H1 (cell line): ENCODE measurements around the gene PBX3. TPM values are rescaled to one million over a fixed set of nuclear protein-coding genes. Genes with fewer than 3 reads are reported as not detected.

Experiments used
- CTCF ChIA-PET: fragments of 300-600 bp; sonication (Branson Sonifier 250); formaldehyde crosslinking; loops from one replicate; lab custom pipeline; 2021; ENCODE audit not compliant: partially characterized antibody; lab: Charles Lee
- POLR2A ChIA-PET: fragments of 300-600 bp; sonication (Branson Sonifier 250); formaldehyde crosslinking; loops from one replicate; lab custom pipeline; 2021; ENCODE audit warnings: inconsistent platforms; ENCODE audit not compliant: partially characterized antibody; lab: Charles Lee
- DNase-seq, 2 experiments: peaks; one replicate each; pipeline versions ENCODE4 v3.0.0 to v3.0.0-alpha.2; 2010 to 2022; ENCODE audit warnings: low spot score in 2 of 2, low read depth in 1 of 2, mixed read lengths in 1 of 2
- FAIRE-seq: peaks from 2 replicates; lab custom pipeline; 2011; peaks lifted over from hg19 to GRCh38; lab: Jason Lieb, UNC
- H2AFZ ChIP-seq: 2 replicates; pipeline ENCODE4 v1.8.1; 2012; ENCODE audit warnings: low read length, inconsistent platforms
- H2AK5ac ChIP-seq: 2 replicates; pipeline ENCODE4 v1.6.1; 2013; ENCODE audit warnings: low read depth, low read length
- H2BK120ac ChIP-seq: replicated peaks from 2 replicates; pipeline ENCODE3; 2013; ENCODE audit warnings: low read depth, low read length, inconsistent platforms
- H2BK12ac ChIP-seq: 2 replicates; pipeline ENCODE4 v1.6.1; 2013; ENCODE audit warnings: low read depth, low read length
- H2BK15ac ChIP-seq: 2 replicates; pipeline ENCODE4 v1.6.1; 2013; ENCODE audit warnings: low read length
- H2BK20ac ChIP-seq: 2 replicates; pipeline ENCODE4 v1.6.1; 2013; ENCODE audit warnings: low read length
- H2BK5ac ChIP-seq: 2 replicates; pipeline ENCODE4 v1.6.1; 2013; ENCODE audit warnings: low read depth, low read length
- H3K14ac ChIP-seq: 2 replicates; pipeline ENCODE4 v1.6.1; 2013; ENCODE audit warnings: inconsistent platforms; ENCODE audit not compliant: insufficient read length
- H3K18ac ChIP-seq: 2 replicates; pipeline ENCODE4 v1.6.1; 2013; ENCODE audit warnings: low read length; ENCODE audit errors: extremely low read depth
- H3K23ac ChIP-seq: 2 replicates; pipeline ENCODE4 v1.6.1; 2013; ENCODE audit warnings: inconsistent platforms; ENCODE audit not compliant: insufficient read length
- H3K23me2 ChIP-seq: 2 replicates; pipeline ENCODE4 v1.6.1; 2013; ENCODE audit warnings: low read depth, low read length
- H3K27ac ChIP-seq: 2 replicates; pipeline ENCODE4 v1.6.1; 2011; ENCODE audit warnings: low read depth, low read length, inconsistent platforms
- H3K27me3 ChIP-seq, 4 experiments: replicated peaks in 1 of 4; 1 replicate in 1 of 4; 2 replicates in 3 of 4; pipeline versions ENCODE4 v1.6.1 to v1.8.1; 2011 to 2013; ENCODE audit warnings: low read length in 3 of 4, mild to moderate bottlenecking in 3 of 4, inconsistent platforms in 2 of 4, mixed read lengths in 2 of 4, moderate library complexity in 1 of 4; ENCODE audit not compliant: control insufficient read depth in 3 of 4, insufficient read depth in 3 of 4; ENCODE audit errors: extremely low read depth in 1 of 4
- H3K36me3 ChIP-seq, 4 experiments: 2 replicates each; pipeline versions ENCODE4 v1.6.1 to v1.8.1; 2011 to 2013; ENCODE audit warnings: mild to moderate bottlenecking in 4 of 4, low read length in 3 of 4, moderate library complexity in 2 of 4, control low read depth in 1 of 4, inconsistent platforms in 1 of 4; ENCODE audit not compliant: insufficient read depth in 4 of 4, control insufficient read depth in 2 of 4
- H3K4ac ChIP-seq: replicated peaks from 2 replicates; pipeline ENCODE3; 2013; ENCODE audit warnings: low read length, low read depth, mixed read lengths, inconsistent platforms; ENCODE audit not compliant: insufficient read length
- H3K4me1 ChIP-seq, 4 experiments: replicated peaks in 1 of 4; 1 replicate in 1 of 4; 2 replicates in 3 of 4; pipeline versions ENCODE4 v1.6.1 to v1.8.1; 2011 to 2013; ENCODE audit warnings: low read length in 3 of 4, inconsistent platforms in 2 of 4, mixed read lengths in 1 of 4; ENCODE audit not compliant: insufficient read depth in 4 of 4, control insufficient read depth in 3 of 4
- H3K4me2 ChIP-seq, 2 experiments: 2 replicates each; pipeline versions ENCODE4 v1.6.1 to v1.8.1; 2011 to 2013; ENCODE audit warnings: low read depth in 2 of 2, low read length in 2 of 2, control low read depth in 1 of 2, inconsistent platforms in 1 of 2, mild to moderate bottlenecking in 1 of 2; ENCODE audit not compliant: insufficient read depth in 1 of 2
- H3K4me3 ChIP-seq, 4 experiments: fragments of 200-600, 300-600 bp in 1 of 4; sonication (generic), shearing (Covaris generic), sonication (Bioruptor Twin) in 1 of 4; 2 replicates each; pipeline versions ENCODE4 v1.5.1 to v1.8.1; 2011 to 2016; ENCODE audit warnings: low read length in 4 of 4, low read depth in 3 of 4, control low read depth in 2 of 4, inconsistent platforms in 2 of 4, mild to moderate bottlenecking in 2 of 4, mixed read lengths in 1 of 4, moderate library complexity in 1 of 4; ENCODE audit not compliant: insufficient read depth in 2 of 4; ENCODE audit errors: extremely low read depth in 1 of 4
- H3K56ac ChIP-seq: replicated peaks from 2 replicates; pipeline ENCODE3; 2013; ENCODE audit warnings: low read depth, mild to moderate bottlenecking, mixed read lengths, low read length, inconsistent platforms; ENCODE audit not compliant: insufficient read length
- H3K79me1 ChIP-seq: 2 replicates; pipeline ENCODE4 v1.6.1; 2013; ENCODE audit warnings: low read depth, low read length, control low read depth
- H3K79me2 ChIP-seq, 2 experiments: 2 replicates each; pipeline versions ENCODE4 v1.6.1 to v1.8.1; 2012 to 2013; ENCODE audit warnings: low read length in 2 of 2, mild to moderate bottlenecking in 2 of 2, inconsistent platforms in 1 of 2; ENCODE audit not compliant: insufficient read depth in 2 of 2, control insufficient read depth in 1 of 2
- H3K9ac ChIP-seq, 4 experiments: replicated peaks in 1 of 4; 1 replicate in 1 of 4; 2 replicates in 3 of 4; pipeline versions ENCODE4 v1.6.1 to v1.8.1; 2011 to 2013; ENCODE audit warnings: low read depth in 3 of 4, low read length in 3 of 4, control low read depth in 2 of 4, mild to moderate bottlenecking in 2 of 4, moderate library complexity in 2 of 4, inconsistent platforms in 1 of 4; ENCODE audit errors: extremely low read depth in 1 of 4
- H3K9me3 ChIP-seq, 2 experiments: 2 replicates each; pipeline versions ENCODE4 v1.6.1 to v1.8.1; 2012 to 2013; ENCODE audit warnings: mild to moderate bottlenecking in 2 of 2, moderate library complexity in 2 of 2, control low read depth in 1 of 2, inconsistent platforms in 1 of 2, low read depth in 1 of 2, low read length in 1 of 2, mixed read lengths in 1 of 2; ENCODE audit not compliant: insufficient read depth in 2 of 2
- H4K20me1 ChIP-seq, 2 experiments: replicated peaks in 1 of 2; 2 replicates each; pipeline versions ENCODE3 to v1.8.1; 2011 to 2013; ENCODE audit warnings: inconsistent platforms in 2 of 2, low read length in 2 of 2, mild to moderate bottlenecking in 1 of 2; ENCODE audit not compliant: insufficient read depth in 2 of 2, control insufficient read depth in 1 of 2
- H4K5ac ChIP-seq: 2 replicates; pipeline ENCODE4 v1.6.1; 2013; ENCODE audit warnings: low read length, low read depth, mixed read lengths, inconsistent platforms; ENCODE audit not compliant: insufficient read length
- H4K8ac ChIP-seq: 2 replicates; pipeline ENCODE4 v1.8.0; 2013; ENCODE audit warnings: mild to moderate bottlenecking, moderate library complexity, low read length, inconsistent platforms; ENCODE audit not compliant: insufficient read depth; ENCODE audit errors: extremely low read depth
- H4K91ac ChIP-seq: replicated peaks from 2 replicates; pipeline ENCODE3; 2013; ENCODE audit warnings: low read length, mixed read lengths, inconsistent platforms; ENCODE audit not compliant: insufficient read length
- EP300 ChIP-seq, 2 experiments: IDR thresholded peaks; 1 replicate in 1 of 2; 2 replicates in 1 of 2; pipeline ENCODE4 v1.6.1; 2011 to 2012; ENCODE audit warnings: low read depth in 2 of 2, low read length in 2 of 2, mild to moderate bottlenecking in 2 of 2, borderline replicate concordance in 1 of 2, inconsistent platforms in 1 of 2, moderate library complexity in 1 of 2
- SIN3A ChIP-seq, 2 experiments: IDR thresholded peaks in 1 of 2; conservative IDR thresholded peaks in 1 of 2; 2 replicates each; pipeline ENCODE4 v1.6.1; 2011 to 2012; ENCODE audit warnings: low read length in 2 of 2, improper control_type of control experiment in 1 of 2, low read depth in 1 of 2, mild to moderate bottlenecking in 1 of 2
- WGBS, 2 experiments: shearing (Covaris generic) in 1 of 2; methylation state at CpG; one replicate each; pipeline versions ENCODE4 v1.1.6 to v1.1.7; 2013 to 2015; ENCODE audit warnings: low lambda C conversion rate in 2 of 2, mixed read lengths in 2 of 2, inconsistent platforms in 1 of 2, low coverage in 1 of 2, missing lambda C conversion rate in 1 of 2; ENCODE audit not compliant: insufficient replicate concordance in 2 of 2, insufficient coverage in 1 of 2, insufficient read length in 1 of 2; ENCODE audit errors: extremely low coverage in 1 of 2, missing lambda C conversion rate in 1 of 2; 5-methylcytosine and 5-hydroxymethylcytosine counted together
- polyA plus RNA-seq, 7 experiments: library from polyadenylated mRNA; depleted of rRNA in 3 of 7; stranded (reverse) in 5 of 7; unstranded in 2 of 7; fragments of >200 nt in 5 of 7; fragments of 200-250 nt in 2 of 7; gene quantifications; 1 replicate in 5 of 7; 2 replicates in 1 of 7; 4 replicates in 1 of 7; pipeline versions ENCODE4 v1.2.1 to v1.2.3, GENCODE V29; 2011 to 2013; ENCODE audit warnings: missing spikeins in 2 of 7, mixed read lengths in 2 of 7
- total RNA-seq: library from RNA; stranded (reverse); fragmentation: NEBNext Ultra II Directional; extraction: Animal tissue kit (Norgen Biotek cat#: 25700); gene quantifications from 2 replicates; pipeline ENCODE4 v1.2.1, GENCODE V29; 2021

PBX3 gene
- total and polyA plus RNA-seq, 2 of the 8 experiments (the other 6 are each of a cell fraction or from before 2014, with no cell fraction given): 22.7 to 44.3 TPM

- WGBS, 2 experiments: 81% methylated on average over 3 of the region's 3 CpGs; no CpG with 5 or more reads in 1 of the 2 experiments
- Histone ChIP-seq H3K4me1 (peaks cover 0 to 12% (median 7%) of the 10 kb centered on the region in 4 experiments; a peak in 3 of 7 replicates), H2BK120ac (no peak overlapping the region), H3K79me2 (peaks cover 0 to 40% of the 10 kb centered on the region in 2 experiments; a peak in 2 of 4 replicates), H3K9ac (no peak overlapping the region), H4K8ac (no peak overlapping the region), H3K36me3 (no peaks in the 10 kb centered on the region), H3K4me3 (0 out of 8 replicates have a peak overlapping the region, but pooled peaks of 1 of the 4 experiments have one; percentile 2), H3K4me2 (peak overlapping the region; percentile 14 to 32; a peak in 3 of 4 replicates), H2BK15ac (no peak overlapping the region), H2BK20ac (no peak overlapping the region), H3K79me1 (no peaks in the 10 kb centered on the region; the same call in 1 of the 2 replicates), H4K20me1 (peaks cover 4 to 6% of the 10 kb centered on the region in 2 experiments), H2BK12ac (no peak overlapping the region), H3K14ac (peak overlapping the region; percentile 10), H3K18ac (no peak overlapping the region), H3K23me2 (no peaks in the 10 kb centered on the region), H2AFZ (no peak overlapping the region), H3K27ac (no peak overlapping the region), H3K27me3 (no peaks in the 10 kb centered on the region), H3K23ac (no peak overlapping the region), H3K9me3 (no peaks in the 10 kb centered on the region), H2AK5ac (no peak overlapping the region), H3K4ac (no peak overlapping the region), H2BK5ac (no peak overlapping the region), H4K91ac (no peak overlapping the region), H3K56ac (no peak overlapping the region), H4K5ac (no peak overlapping the region)
- DNase-seq: peak in 1 of 2 experiments; percentile 5
- TF ChIP-seq EP300 (IDR thresholded peaks at IDR 0.05; ENCODE audit: borderline replicate concordance in 1 of 2, low read depth in 2 of 2, low read length in 2 of 2) (no peak), SIN3A (conservative IDR thresholded peaks at IDR 0.05 in 1 of 2, IDR thresholded peaks at IDR 0.05 in 1 of 2; ENCODE audit: low read depth in 1 of 2, low read length in 2 of 2) (0 out of 4 replicates have a peak, but pooled peaks of 1 of the 2 experiments have one; percentile 48)
- peak; percentile 79 for FAIRE-seq
- POLR2A ChIA-PET: no interaction called here
- CTCF ChIA-PET: interaction anchor here (1.1 kb wide), 1 partner anchor 18 kb away, joined by 3 read pairs; no protein-coding TSS in a partner anchor
Observed at GRCh38 chr9:125878164-125878631, 131.0 kb downstream of the PBX3 start.
